ENCODE measurements around the gene PALLD.

PALLD gene

GRCh38 chr4:168759959-168760527, 263.2 kb downstream of the PALLD start:
- DNase-seq (ENCODE audit: low read depth in 3 of 3), result no peak

DNA sequence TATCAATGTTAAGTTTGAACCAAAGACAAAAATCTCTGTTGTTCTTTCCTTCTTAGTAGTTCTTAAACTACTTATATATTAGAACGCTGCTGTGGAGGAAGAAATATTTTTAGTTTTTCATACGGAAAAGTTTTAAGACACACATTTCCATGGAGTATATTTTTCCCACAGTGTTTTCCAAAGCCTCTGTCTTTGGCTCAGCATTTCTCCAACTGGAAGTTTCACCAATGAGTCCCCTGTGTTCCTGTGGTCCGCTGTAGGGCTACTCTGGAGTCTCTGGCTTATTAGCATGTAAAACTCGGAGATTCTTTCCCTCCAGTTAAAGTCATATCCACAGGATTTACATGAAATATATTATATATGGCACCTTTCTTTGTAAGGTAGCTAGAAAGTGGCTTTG, 264.2 kb downstream of the PALLD start:
- DNase-seq (ENCODE audit: low read depth in 3 of 3), result no peak

- no peak for DNase-seq (ENCODE audit: low read depth in 3 of 3)
Observed at GRCh38 chr4:168765322-168765721, 268.5 kb downstream of the PALLD start.

- DNase-seq (ENCODE audit: low read depth in 3 of 3), result no peak
Observed at GRCh38 chr4:168765726-168766125, 268.9 kb downstream of the PALLD start.

- DNase-seq (ENCODE audit: low read depth in 3 of 3), result no peak
Observed at GRCh38 chr4:168766604-168767316, 269.9 kb downstream of the PALLD start.

GRCh38 chr4:168769416-168769815, 272.6 kb downstream of the PALLD start:
- no peak for DNase-seq (ENCODE audit: low read depth in 3 of 3)

- DNase-seq (ENCODE audit: low read depth in 3 of 3), result no peak
Observed at GRCh38 chr4:168769837-168770236, 273.0 kb downstream of the PALLD start.

- no peak for DNase-seq (ENCODE audit: low read depth in 3 of 3)
Observed at GRCh38 chr4:168771251-168771650, 274.4 kb downstream of the PALLD start.

- no peak for DNase-seq (ENCODE audit: low read depth in 3 of 3)
Observed at GRCh38 chr4:168773388-168774195, 276.7 kb downstream of the PALLD start.

DNA sequence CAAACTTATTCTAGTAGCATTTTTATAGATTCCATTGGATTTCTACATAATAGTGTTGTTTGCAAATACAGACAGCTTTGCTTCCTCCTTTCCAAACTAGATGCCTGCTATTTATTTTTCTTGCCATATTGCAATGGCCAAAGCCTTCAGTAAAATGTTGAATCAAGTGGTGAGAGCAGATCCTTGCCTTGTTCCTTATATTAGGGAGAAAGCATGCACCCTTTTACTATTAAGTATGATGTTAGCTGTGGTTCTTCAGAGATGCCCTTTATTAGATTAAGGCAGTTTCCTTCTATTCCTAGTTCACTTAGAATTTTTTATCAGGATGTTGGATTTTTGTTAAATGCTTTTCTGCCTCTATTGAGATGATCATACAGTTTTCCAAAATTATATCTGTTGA, 279.5 kb downstream of the PALLD start:
- DNase-seq (ENCODE audit: low read depth in 3 of 3), result no peak

- no peak for DNase-seq (ENCODE audit: low read depth in 3 of 3)
Observed at GRCh38 chr4:168777277-168777965, 280.6 kb downstream of the PALLD start.

DNA sequence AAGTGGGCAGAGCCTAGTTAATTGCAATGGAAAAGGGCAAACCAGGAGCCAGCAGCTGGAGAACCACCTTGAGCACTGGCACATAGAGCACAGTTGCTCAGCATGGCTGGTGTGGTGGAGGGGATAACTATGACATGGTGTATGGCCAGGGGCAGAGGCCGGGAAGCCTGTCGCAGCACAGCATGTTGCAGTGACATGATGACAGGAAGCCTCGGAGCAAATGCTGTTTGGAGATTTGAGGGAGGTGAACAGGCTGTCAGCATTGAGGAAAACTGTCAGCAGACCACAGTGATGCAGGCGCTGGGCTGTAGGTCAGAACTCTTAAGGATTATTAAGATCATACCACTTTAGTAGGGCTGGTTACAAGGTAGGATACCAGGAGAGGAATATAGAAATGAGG, 284.5 kb downstream of the PALLD start:
- DNase-seq (ENCODE audit: low read depth in 3 of 3), result no peak

GRCh38 chr4:168781926-168782325, 285.1 kb downstream of the PALLD start:
- DNase-seq (ENCODE audit: low read depth in 3 of 3), result no peak

GRCh38 chr4:168782439-168782838, 285.6 kb downstream of the PALLD start:
- DNase-seq (ENCODE audit: low read depth in 3 of 3), result no peak

DNA sequence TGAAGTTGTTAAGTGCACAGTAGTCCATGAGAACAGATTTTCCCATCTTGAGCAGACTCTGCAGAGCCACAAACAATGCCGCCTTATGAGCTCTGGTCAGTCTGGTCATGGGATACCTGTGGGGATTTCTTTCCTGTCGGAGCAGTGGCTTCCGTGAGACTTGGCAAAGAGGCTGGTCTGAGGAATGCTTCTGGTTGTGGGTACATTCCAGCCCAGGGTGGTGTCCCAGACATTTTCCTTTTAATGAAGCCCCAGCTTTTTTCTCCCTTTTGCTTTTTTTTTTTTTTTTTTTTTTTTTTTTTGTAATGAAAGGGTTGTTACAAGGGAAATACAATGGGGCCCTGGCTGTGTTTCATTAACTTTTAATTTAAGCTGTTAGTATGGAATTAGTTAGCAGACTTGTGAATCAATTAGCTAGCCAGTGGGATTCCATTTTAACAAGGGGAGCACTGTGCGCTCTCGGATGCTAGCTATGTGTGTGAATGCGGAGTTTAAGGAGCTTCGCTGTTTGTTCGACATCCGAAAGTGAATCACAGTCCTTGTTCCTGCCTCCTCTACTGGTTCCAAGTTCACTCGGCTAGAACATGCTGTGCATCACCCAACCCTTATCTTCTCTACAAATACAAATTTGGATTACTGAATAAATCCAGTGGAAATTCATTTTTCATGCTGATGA, 288.1 kb downstream of the PALLD start:
- DNase-seq (ENCODE audit: low read depth in 3 of 3), result no peak

GRCh38 chr4:168787334-168787733, 290.5 kb downstream of the PALLD start:
- no peak for DNase-seq (ENCODE audit: low read depth in 3 of 3)

DNA sequence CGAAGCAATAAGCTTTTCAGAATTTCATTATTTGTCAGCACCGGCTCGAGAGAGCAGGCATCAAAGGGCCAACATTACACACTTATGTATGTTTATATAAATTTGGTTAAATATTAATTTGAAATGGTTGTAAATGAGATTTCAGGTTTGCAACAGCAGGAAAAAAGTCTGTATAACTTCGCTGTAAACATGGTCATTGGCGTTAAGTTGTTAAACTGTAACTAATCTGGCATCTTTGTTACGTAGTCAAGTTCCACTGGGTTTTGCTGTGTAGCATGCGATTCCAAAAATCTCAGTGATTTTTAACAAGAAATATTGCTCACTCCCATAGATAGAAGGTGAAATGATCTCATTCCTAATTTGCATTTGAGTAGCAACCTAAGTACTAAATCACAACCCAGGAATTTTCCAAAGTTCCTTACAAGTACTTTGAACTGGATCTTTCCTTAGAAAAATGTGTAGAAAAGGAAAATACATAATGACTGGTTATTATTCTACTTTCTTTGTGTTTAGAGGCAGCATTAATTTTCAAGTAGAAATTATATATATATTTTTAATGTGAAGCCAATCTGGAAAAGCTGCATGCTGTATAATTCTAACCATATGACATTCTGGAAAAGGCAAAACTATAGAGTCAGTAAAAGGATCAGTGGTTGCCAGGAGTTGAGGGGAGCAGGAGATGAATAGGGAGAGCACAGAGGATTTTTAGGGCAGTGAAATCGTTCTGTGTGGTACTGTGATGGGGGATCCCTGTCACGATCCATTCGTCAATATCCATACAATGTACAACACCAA, 291.1 kb downstream of the PALLD start:
- DNase-seq (ENCODE audit: low read depth in 3 of 3), result no peak

DNA sequence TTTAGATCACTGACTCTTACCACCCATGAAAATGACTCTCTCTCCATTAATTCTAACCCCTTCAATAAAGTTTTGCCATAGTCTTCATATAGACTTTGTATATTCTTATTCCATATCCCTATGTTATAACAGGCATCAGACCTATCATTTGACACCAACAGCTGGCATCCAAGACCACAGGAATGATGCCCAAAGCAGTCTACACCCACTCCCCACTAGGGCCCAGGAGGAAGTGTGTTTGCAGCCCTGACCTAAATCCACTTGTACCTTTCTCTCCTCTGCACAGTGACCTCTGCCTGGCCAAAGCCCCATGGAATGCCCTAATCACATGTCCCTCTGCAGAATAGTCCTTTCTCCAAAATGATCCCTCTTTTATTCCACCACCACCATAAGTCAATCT, 294.0 kb downstream of the PALLD start:
- DNase-seq (ENCODE audit: low read depth in 3 of 3), result no peak

DNA sequence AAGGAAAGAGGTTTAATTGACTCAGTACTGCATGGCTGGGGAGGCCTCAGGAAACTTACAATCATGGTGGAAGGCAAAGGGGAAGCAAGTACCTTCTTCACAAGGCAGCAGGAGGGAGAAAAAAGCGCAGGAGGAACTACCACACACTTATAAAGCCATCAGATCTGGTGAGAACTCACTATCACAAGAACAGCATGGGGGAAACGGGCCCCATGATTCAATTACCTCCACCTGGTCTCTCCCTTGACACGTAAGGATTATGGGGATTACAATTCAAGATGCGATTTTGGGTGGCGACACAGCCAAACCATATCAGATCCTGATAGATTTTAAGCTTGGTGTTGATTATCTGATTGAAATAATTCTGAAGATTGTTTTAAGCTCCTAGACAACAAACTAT, 294.5 kb downstream of the PALLD start:
- no peak for DNase-seq (ENCODE audit: low read depth in 3 of 3)

- DNase-seq (ENCODE audit: low read depth in 3 of 3), result no peak
Observed at GRCh38 chr4:168793542-168793941, 296.7 kb downstream of the PALLD start.

All from stimulated activated CD4-positive, alpha-beta T cell treated with anti-CD3 and anti-CD28 coated beads, TNF-alpha, amount 100 ng/mL, for 24 hours (primary cell).